K562 (cell line): ENCODE results near the gene HEY2. TPM values are rescaled to one million over a fixed set of nuclear protein-coding genes. Genes with fewer than 3 reads are reported as not detected.

Source experiments
- ARID2 ChIP-seq: fragments of 450-650 bp; IDR thresholded peaks from 2 replicates; pipeline ENCODE4 v1.6.1; 2017; ENCODE audit warnings: antibody characterized with exemption, mild to moderate bottlenecking
- CEBPG ChIP-seq, 3 experiments: fragments of 200-800 bp in 1 of 3; sonication (Bioruptor generic) in 1 of 3; sonication (generic) in 1 of 3; formaldehyde crosslinking in 1 of 3; IDR thresholded peaks in 2 of 3; conservative IDR thresholded peaks in 1 of 3; 2 replicates each; pipeline versions ENCODE4 v1.6.1 to v1.8.0; 2016 to 2022; ENCODE audit warnings: missing compliant biosample characterization in 2 of 3, missing genetic modification characterization in 2 of 3, mild to moderate bottlenecking in 1 of 3, missing genetic modification reagents in 1 of 3
- CTBP1 ChIP-seq: fragments of 450-650 bp; IDR thresholded peaks from 2 replicates; pipeline ENCODE4 v1.6.1; 2016; ENCODE audit warnings: borderline replicate concordance
- E2F3 ChIP-seq: fragments of 250-450 bp; sonication (Bioruptor Pico); IDR thresholded peaks from 2 replicates; pipeline ENCODE4 v1.4.0; 2020; ENCODE audit warnings: mild to moderate bottlenecking
- EZH2 ChIP-seq: IDR thresholded peaks from 2 replicates; pipeline ENCODE4 v1.6.1; 2012; ENCODE audit warnings: low read depth, mild to moderate bottlenecking, inconsistent platforms, low read length, borderline replicate concordance
- GATA2 ChIP-seq: sonication (generic); formaldehyde crosslinking; IDR thresholded peaks from 2 replicates; pipeline ENCODE4 v1.4.0; 2020; ENCODE audit warnings: mild to moderate bottlenecking, missing genetic modification reagents
- HDAC8 ChIP-seq: fragments of 450-650 bp; IDR thresholded peaks from 2 replicates; pipeline ENCODE4 v1.6.1; 2016; ENCODE audit warnings: mild to moderate bottlenecking, missing genetic modification characterization, moderate library complexity, missing compliant biosample characterization
- KLF1 ChIP-seq: fragments of 450-650 bp; IDR thresholded peaks from 2 replicates; pipeline ENCODE4 v1.6.1; 2016; ENCODE audit warnings: missing genetic modification characterization, missing compliant biosample characterization
- MTA3 ChIP-seq: fragments of 450-650 bp; formaldehyde crosslinking; IDR thresholded peaks from 2 replicates; pipeline ENCODE4 v1.6.1; 2017; ENCODE audit warnings: mild to moderate bottlenecking, borderline replicate concordance
- NBN ChIP-seq: fragments of 450-650 bp; IDR thresholded peaks from 2 replicates; pipeline ENCODE4 v1.6.1; 2016; ENCODE audit warnings: low read depth, mild to moderate bottlenecking
- POLR2AphosphoS2 ChIP-seq: IDR thresholded peaks from 2 replicates; pipeline ENCODE4 v1.6.1; 2012; ENCODE audit warnings: low read length, improper control_type of control experiment
- RBFOX2 ChIP-seq: fragments of 200-400 bp; formaldehyde crosslinking; IDR thresholded peaks from 2 replicates; pipeline ENCODE4 v1.6.1; 2017; ENCODE audit warnings: low read depth, mild to moderate bottlenecking, low read length, moderate library complexity
- SMARCA4 ChIP-seq: fragments of 450-650 bp; IDR thresholded peaks from 2 replicates; pipeline ENCODE4 v1.6.1; 2016
- ZFPM2 ChIP-seq: fragments of 250-450 bp; sonication (Bioruptor Pico); IDR thresholded peaks from 2 replicates; pipeline ENCODE4 v1.5.1; 2022; ENCODE audit warnings: mild to moderate bottlenecking
- ZNF175 ChIP-seq: fragments of 200-800 bp; sonication (Bioruptor generic); IDR thresholded peaks from 2 replicates; pipeline ENCODE4 v1.6.1; 2016; ENCODE audit warnings: low read depth, mild to moderate bottlenecking, missing genetic modification characterization, missing compliant biosample characterization
- ZNF184 ChIP-seq: sonication (generic); formaldehyde crosslinking; IDR thresholded peaks from 2 replicates; pipeline ENCODE4 v1.5.0; 2020; ENCODE audit warnings: missing genetic modification reagents
- ZNF507 ChIP-seq: conservative IDR thresholded peaks from 2 replicates; pipeline ENCODE4 v1.6.1; 2017; ENCODE audit warnings: missing genetic modification characterization, missing compliant biosample characterization
- ZNF57 ChIP-seq: fragments of 450-650 bp; formaldehyde crosslinking; IDR thresholded peaks from 2 replicates; pipeline ENCODE4 v1.4.0; 2020; ENCODE audit warnings: mild to moderate bottlenecking, moderate library complexity
- ZNF77 ChIP-seq: fragments of 250-450 bp; sonication (Bioruptor Pico); IDR thresholded peaks from 2 replicates; pipeline ENCODE4 v1.5.0; 2020
- ZNF778 ChIP-seq: fragments of 450-650 bp; formaldehyde crosslinking; IDR thresholded peaks from 2 replicates; pipeline ENCODE4 v1.4.0; 2020; ENCODE audit warnings: mild to moderate bottlenecking, moderate library complexity
- polyA plus RNA-seq, 8 experiments: library from polyadenylated mRNA; depleted of rRNA in 4 of 8; stranded (reverse) in 5 of 8; unstranded in 3 of 8; fragments of >200 nt; fragmentation: Nextera tagmentation in 2 of 8; fragmentation: Illumina TruSeq in 1 of 8; extraction: Ambion mirVana in 2 of 8; extraction: Trizol in 1 of 8; gene quantifications; 2 replicates each; pipeline versions ENCODE4 v1.2.1 to v1.2.3, GENCODE V29; 2011 to 2014; ENCODE audit warnings: inconsistent platforms in 1 of 8, missing spikeins in 1 of 8
- total RNA-seq, 7 experiments: library from RNA; depleted of rRNA in 6 of 7; stranded (reverse); fragments of >200 nt in 6 of 7; fragmentation: Illumina TruSeq in 2 of 7; extraction: Trizol in 2 of 7; gene quantifications; 2 replicates each; pipeline versions ENCODE4 v1.2.1 to v1.2.3, GENCODE V29; 2011 to 2021; ENCODE audit warnings: low replicate concordance in 1 of 7
- TF ChIP-seq, protein P1 (sequence below): fragments of 450-650 bp; IDR thresholded peaks from 2 replicates; pipeline ENCODE4 v1.6.1; 2017; ENCODE audit warnings: mild to moderate bottlenecking, moderate library complexity
- TF ChIP-seq, protein P2 (sequence below): fragments of 250-450 bp; sonication (Bioruptor Pico); IDR thresholded peaks from 2 replicates; pipeline ENCODE4 v1.8.0; 2021; ENCODE audit warnings: borderline replicate concordance, mild to moderate bottlenecking, moderate library complexity; ENCODE audit not compliant: poor library complexity, severe bottlenecking
- TF ChIP-seq, protein P3 (sequence below): sonication (generic); formaldehyde crosslinking; IDR thresholded peaks from 2 replicates; pipeline ENCODE4 v1.4.0; 2020; ENCODE audit warnings: mild to moderate bottlenecking, missing genetic modification reagents
- TF ChIP-seq, protein P4 (sequence below): fragments of 450-650 bp; formaldehyde crosslinking; IDR thresholded peaks from 2 replicates; pipeline ENCODE4 v1.4.0; 2020; ENCODE audit warnings: mild to moderate bottlenecking, moderate library complexity
- TF ChIP-seq, protein P5 (sequence below): fragments of 450-650 bp; IDR thresholded peaks from 2 replicates; pipeline ENCODE4 v1.6.1; 2016; ENCODE audit warnings: low read depth, mild to moderate bottlenecking, moderate library complexity

Gene HEY2
- total and polyA plus RNA-seq, 9 of the 15 experiments (the other 6 are each of a cell fraction or from before 2014, with no cell fraction given): 0.03 to 0.07 (median 0.06) TPM; not detected in 5

DNA sequence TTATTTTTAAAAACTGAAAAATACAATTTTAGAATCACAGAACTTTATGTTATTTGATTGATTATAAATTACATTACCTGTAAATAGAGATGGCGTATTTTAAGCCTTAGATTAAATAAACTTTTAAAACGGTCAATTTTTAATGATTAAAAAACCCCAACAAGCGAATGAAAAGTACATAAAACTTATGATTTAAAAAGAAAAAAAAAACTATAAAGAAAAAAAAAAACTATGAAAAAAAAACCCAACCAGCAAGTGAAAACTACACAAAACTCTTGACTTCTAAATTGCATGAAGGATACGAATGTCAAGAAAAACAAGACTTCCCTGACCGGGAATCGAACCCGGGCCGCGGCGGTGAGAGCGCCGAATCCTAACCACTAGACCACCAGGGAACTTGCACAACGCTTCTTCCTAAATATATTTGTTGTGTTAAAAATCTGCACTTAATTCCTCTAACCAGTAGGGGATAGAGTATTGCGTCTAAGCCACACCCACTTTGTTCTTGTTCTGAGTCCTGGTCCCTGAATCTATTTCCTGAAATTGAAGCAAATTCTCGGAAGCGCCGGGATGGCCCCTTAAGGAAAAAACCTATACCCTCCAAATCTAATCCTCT lies 30.6 kb downstream of the HEY2 start (continued):
- TF ChIP-seq CEBPG (CRISPR knock-in tag; IDR thresholded peaks at IDR 0.05) (peak; percentile 72), CEBPG (tag; conservative IDR thresholded peaks at IDR 0.05 in 1 of 2, IDR thresholded peaks at IDR 0.05 in 1 of 2) (peak in 1 of 2 experiments; percentile 99; a peak in 2 of 4 replicates), GATA2 (no peak), SMARCA4 (no peak; the same call in 1 of the 2 replicates), E2F3 (no peak), MTA3 (no peak), ZNF77 (no peak), NBN (peak; percentile 92), ARID2 (no peak), POLR2AphosphoS2 (no peak), KLF1 (tag) (no peak), ZNF507 (tag) (no peak), CTBP1 (no peak), ZNF184 (no peak), ZNF57 (CRISPR knock-in tag) (no peak), HDAC8 (tag) (no peak), RBFOX2 (no peak; the same call in 1 of the 2 replicates), ZNF175 (CRISPR knock-in tag) (no peak), EZH2 (no peak), ZNF778 (CRISPR knock-in tag) (no peak), ZFPM2 (no peak)
- TF ChIP-seq, protein P1, sequence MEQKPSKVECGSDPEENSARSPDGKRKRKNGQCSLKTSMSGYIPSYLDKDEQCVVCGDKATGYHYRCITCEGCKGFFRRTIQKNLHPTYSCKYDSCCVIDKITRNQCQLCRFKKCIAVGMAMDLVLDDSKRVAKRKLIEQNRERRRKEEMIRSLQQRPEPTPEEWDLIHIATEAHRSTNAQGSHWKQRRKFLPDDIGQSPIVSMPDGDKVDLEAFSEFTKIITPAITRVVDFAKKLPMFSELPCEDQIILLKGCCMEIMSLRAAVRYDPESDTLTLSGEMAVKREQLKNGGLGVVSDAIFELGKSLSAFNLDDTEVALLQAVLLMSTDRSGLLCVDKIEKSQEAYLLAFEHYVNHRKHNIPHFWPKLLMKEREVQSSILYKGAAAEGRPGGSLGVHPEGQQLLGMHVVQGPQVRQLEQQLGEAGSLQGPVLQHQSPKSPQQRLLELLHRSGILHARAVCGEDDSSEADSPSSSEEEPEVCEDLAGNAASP: no peak
- TF ChIP-seq, protein P2, sequence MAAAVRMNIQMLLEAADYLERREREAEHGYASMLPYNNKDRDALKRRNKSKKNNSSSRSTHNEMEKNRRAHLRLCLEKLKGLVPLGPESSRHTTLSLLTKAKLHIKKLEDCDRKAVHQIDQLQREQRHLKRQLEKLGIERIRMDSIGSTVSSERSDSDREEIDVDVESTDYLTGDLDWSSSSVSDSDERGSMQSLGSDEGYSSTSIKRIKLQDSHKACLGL (CRISPR knock-in tag): no peak
- TF ChIP-seq, protein P3, sequence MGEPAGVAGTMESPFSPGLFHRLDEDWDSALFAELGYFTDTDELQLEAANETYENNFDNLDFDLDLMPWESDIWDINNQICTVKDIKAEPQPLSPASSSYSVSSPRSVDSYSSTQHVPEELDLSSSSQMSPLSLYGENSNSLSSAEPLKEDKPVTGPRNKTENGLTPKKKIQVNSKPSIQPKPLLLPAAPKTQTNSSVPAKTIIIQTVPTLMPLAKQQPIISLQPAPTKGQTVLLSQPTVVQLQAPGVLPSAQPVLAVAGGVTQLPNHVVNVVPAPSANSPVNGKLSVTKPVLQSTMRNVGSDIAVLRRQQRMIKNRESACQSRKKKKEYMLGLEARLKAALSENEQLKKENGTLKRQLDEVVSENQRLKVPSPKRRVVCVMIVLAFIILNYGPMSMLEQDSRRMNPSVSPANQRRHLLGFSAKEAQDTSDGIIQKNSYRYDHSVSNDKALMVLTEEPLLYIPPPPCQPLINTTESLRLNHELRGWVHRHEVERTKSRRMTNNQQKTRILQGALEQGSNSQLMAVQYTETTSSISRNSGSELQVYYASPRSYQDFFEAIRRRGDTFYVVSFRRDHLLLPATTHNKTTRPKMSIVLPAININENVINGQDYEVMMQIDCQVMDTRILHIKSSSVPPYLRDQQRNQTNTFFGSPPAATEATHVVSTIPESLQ (CRISPR knock-in tag): no peak
- TF ChIP-seq, protein P4, sequence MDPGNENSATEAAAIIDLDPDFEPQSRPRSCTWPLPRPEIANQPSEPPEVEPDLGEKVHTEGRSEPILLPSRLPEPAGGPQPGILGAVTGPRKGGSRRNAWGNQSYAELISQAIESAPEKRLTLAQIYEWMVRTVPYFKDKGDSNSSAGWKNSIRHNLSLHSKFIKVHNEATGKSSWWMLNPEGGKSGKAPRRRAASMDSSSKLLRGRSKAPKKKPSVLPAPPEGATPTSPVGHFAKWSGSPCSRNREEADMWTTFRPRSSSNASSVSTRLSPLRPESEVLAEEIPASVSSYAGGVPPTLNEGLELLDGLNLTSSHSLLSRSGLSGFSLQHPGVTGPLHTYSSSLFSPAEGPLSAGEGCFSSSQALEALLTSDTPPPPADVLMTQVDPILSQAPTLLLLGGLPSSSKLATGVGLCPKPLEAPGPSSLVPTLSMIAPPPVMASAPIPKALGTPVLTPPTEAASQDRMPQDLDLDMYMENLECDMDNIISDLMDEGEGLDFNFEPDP (CRISPR knock-in tag): no peak
- TF ChIP-seq, protein P5, sequence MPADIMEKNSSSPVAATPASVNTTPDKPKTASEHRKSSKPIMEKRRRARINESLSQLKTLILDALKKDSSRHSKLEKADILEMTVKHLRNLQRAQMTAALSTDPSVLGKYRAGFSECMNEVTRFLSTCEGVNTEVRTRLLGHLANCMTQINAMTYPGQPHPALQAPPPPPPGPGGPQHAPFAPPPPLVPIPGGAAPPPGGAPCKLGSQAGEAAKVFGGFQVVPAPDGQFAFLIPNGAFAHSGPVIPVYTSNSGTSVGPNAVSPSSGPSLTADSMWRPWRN: no peak
